ENCODE data around the gene ABTB2.

- TF ChIP-seq CTCF (IDR thresholded peaks at IDR 0.05; ENCODE audit: poor library complexity, severe bottlenecking) (no peak), EP300 (conservative IDR thresholded peaks at IDR 0.05; ENCODE audit: poor library complexity, severe bottlenecking) (no peak)
These were observed 119.3 kb downstream of the ABTB2 start for GRCh38 chr11:34238533-34238932.

Measured in neural cell (in vitro differentiated cells).